Measurements from ENCODE around the gene MRPL20.

DNA sequence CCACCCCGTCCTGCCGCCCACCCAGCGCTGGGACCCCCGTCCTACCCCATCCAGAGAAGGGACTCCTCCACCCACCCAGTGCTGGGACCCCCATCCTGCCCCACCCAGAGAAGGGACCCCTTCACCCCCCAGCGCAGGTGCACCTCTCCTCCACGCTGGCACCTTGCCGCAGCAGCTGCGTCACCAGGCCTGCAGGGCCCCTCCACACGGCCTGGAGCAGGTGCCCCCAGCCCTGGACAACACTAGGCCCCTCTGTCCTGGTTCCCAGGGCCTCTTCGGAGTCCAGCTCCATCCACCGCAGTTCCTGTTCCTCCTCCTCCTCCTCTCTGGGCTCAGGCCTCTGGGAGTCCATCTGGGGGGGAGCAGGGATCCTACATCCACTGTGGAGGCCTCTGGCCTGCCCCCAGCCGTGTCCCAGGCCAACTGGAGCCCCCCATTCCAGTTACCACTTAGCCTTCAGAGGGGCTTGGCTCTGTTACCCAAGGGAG lies 13.6 kb upstream of the MRPL20 start:
- TF ChIP-seq ZNF274 (IDR thresholded peaks at IDR 0.05; ENCODE audit: low read depth, low read length) (no peak), YY1 (IDR thresholded peaks at IDR 0.05; ENCODE audit: insufficient read depth, insufficient read length) (no peak)
